ENCODE data around the gene EIF2B1. TPM values are rescaled to one million over a fixed set of nuclear protein-coding genes. Genes with fewer than 3 reads are reported as not detected.

Gene EIF2B1
- total and polyA plus RNA-seq, 9 of the 15 experiments (the other 6 are each of a cell fraction or from before 2014, with no cell fraction given), result 35.7 to 195 (median 67.8) TPM

DNA sequence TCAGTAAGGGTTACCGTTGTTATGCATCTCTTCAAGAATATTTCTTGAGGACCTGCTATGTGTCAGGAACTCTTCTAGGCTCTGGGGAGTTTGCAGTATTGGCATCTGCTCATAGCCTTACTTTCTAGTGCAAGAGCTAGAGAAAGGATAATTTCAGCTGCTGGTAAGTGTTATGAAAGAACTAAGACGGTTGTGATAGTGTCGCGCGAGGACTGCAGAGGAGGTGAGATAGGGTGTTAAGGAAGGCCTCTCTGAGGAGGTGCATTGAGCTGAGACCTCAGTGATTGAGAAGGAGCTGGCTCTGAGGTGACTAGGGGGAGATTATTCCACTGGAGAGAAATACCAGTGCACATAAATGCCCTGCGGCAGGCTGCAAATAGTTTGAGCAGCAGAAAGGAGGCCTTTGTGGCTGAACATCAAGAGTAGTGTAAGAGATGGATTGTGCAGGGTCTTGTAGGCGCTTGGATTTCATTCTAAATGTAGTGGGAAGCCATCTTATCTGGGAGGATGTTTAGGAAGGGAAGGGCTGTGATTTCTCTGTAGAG is 30.8 kb downstream of the EIF2B1 start:
- Histone ChIP-seq H3K4me1 (replicated peaks in 1 of 2; ENCODE audit: control insufficient read depth in 2 of 2, insufficient read depth in 2 of 2, low read length in 2 of 2) (peaks cover 5 to 17% of the 10 kb centered on the region in 2 experiments; a peak in 3 of 5 replicates), H3K36me3 (ENCODE audit: control insufficient read depth, insufficient read depth, low read length) (peaks cover 66% of the 10 kb centered on the region), H3K79me2 (ENCODE audit: control insufficient read depth, insufficient read depth, low read length) (peaks cover 67% of the 10 kb centered on the region), H3K27me3 (ENCODE audit: control insufficient read depth in 2 of 2, insufficient read depth in 2 of 2, low read length in 2 of 2) (no peaks in the 10 kb centered on the region), H3K9me1 (ENCODE audit: control insufficient read depth, insufficient read depth, low read length) (no peaks in the 10 kb centered on the region), H2AFZ (ENCODE audit: low read depth, low read length) (peak overlapping the region; percentile 88; the same call in 1 of the 2 replicates), H3K9ac (ENCODE audit: insufficient read depth in 1 of 2, low read depth in 2 of 2, low read length in 2 of 2) (peak overlapping the region; percentile 96 to 97), H4K20me1 (replicated peaks; ENCODE audit: control insufficient read depth, insufficient read depth, low read length) (peaks cover 3% of the 10 kb centered on the region; the same call in 1 of the 2 replicates), H3K4me2 (ENCODE audit: insufficient read depth, low read length) (peak overlapping the region; percentile 92), H3K27ac (ENCODE audit: extremely low read depth, low read depth, low read length) (peak overlapping the region; percentile 94), H3K4me3 (peak overlapping the region; percentile 98), H3K9me3 (replicated peaks; ENCODE audit: control insufficient read depth, insufficient read depth, low read depth, low read length) (no peaks in the 10 kb centered on the region)
- ATAC-seq (peak; percentile 17; the same call in 2 of the 3 replicates), FAIRE-seq (no peak), DNase-seq (ENCODE audit: extremely low read depth in 1 of 4, low spot score in 3 of 4) (peak in 1 of 4 experiments; percentile 28)
- TF ChIP-seq THRAP3 (IDR thresholded peaks at IDR 0.05; ENCODE audit: borderline replicate concordance) (0 out of 2 replicates have a peak, but pooled peaks have one; percentile 41), SUPT5H (IDR thresholded peaks at IDR 0.05) (no peak)
- ChIA-PET POLR2A (interaction anchor here (0.6 to 1.7 kb wide), 8 partner anchors 9 to 329 kb away, joined by 3 to 8 read pairs (median 4); partner anchors contain the start of gene ATP6V0A2), CTCF (ENCODE audit: low intra/inter-chr PET ratio) (interaction anchor here (2.4 kb wide), 1 partner anchor 332 kb away, joined by 7 read pairs; the partner anchor contains the start of gene CDK2AP1)
- BruUV-seq (replicated peaks), result TSS peak; percentile 54
- 3% methylated on average over 7 of the region's 7 CpGs for WGBS (ENCODE audit: insufficient coverage, low coverage, missing lambda C conversion rate)
- in situ Hi-C loops (cut with MboI) (no loop called here), intact Hi-C loops (cut with micrococcal nuclease) (loop anchor here (2.0 kb wide), 2 partner anchors 324 to 332 kb away; partner anchors contain the start of gene CDK2AP1)
